ENCODE measurements around the gene RB1. TPM values are rescaled to one million over a fixed set of nuclear protein-coding genes. Genes with fewer than 3 reads are reported as not detected.

Gene RB1
- total and polyA plus RNA-seq, 9 of the 15 experiments (the other 6 are each of a cell fraction or from before 2014, with no cell fraction given) = 5.0 to 23.8 (median 17.9) TPM

DNA sequence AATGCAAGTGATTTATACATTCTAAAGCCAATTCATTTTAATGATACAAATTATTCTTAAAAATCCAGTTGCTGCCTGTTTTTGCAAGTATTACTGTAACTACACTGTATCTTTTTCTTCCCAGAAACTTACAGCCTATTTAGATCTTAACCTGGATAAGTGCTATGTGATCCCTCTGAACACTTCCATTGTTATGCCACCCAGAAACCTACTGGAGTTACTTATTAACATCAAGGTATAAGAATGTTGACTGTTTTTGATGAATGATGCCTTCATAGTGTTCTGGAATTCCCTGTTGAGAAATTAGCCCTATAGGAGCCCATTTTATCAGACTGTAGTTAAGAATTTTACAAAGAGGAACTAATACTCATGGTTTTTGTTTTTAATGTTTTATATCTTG is 45.5 kb upstream of the RB1 start (continued):
- TF ChIP-seq NFE2L1 (tag; IDR thresholded peaks at IDR 0.05; ENCODE audit: borderline replicate concordance, low read depth) (no peak), CBFA2T3 (IDR thresholded peaks at IDR 0.05) (no peak), KDM2B (CRISPR knock-in tag; IDR thresholded peaks at IDR 0.05) (no peak), ZC3H11A (IDR thresholded peaks at IDR 0.05; ENCODE audit: low read depth, low read length) (no peak), IRF2 (CRISPR knock-in tag; IDR thresholded peaks at IDR 0.05) (no peak), RFX1 (IDR thresholded peaks at IDR 0.05) (no peak), ZNF263 (CRISPR knock-in tag; IDR thresholded peaks at IDR 0.05; ENCODE audit: borderline replicate concordance) (no peak)

- DNase-seq (ENCODE audit: extremely low read depth in 1 of 4, low spot score in 3 of 4) (no peak), FAIRE-seq (no peak), ATAC-seq (no peak)
- Histone ChIP-seq H3K79me2 (ENCODE audit: control insufficient read depth, insufficient read depth, low read length) (no peaks in the 10 kb centered on the region), H3K9ac (ENCODE audit: insufficient read depth in 1 of 2, low read depth in 2 of 2, low read length in 2 of 2) (no peak overlapping the region), H3K4me2 (ENCODE audit: insufficient read depth, low read length) (no peak overlapping the region), H3K27me3 (ENCODE audit: control insufficient read depth in 2 of 2, insufficient read depth in 2 of 2, low read length in 2 of 2) (no peaks in the 10 kb centered on the region), H3K4me3 (no peak overlapping the region), H3K36me3 (ENCODE audit: control insufficient read depth, insufficient read depth, low read length) (peaks cover 55% of the 10 kb centered on the region), H3K4me1 (replicated peaks in 1 of 2; ENCODE audit: control insufficient read depth in 2 of 2, insufficient read depth in 2 of 2, low read length in 2 of 2) (no peaks in the 10 kb centered on the region), H3K27ac (ENCODE audit: extremely low read depth, low read depth, low read length) (no peak overlapping the region), H2AFZ (ENCODE audit: low read depth, low read length) (no peak overlapping the region), H3K9me1 (ENCODE audit: control insufficient read depth, insufficient read depth, low read length) (no peaks in the 10 kb centered on the region), H4K20me1 (replicated peaks; ENCODE audit: control insufficient read depth, insufficient read depth, low read length) (no peaks in the 10 kb centered on the region), H3K9me3 (replicated peaks; ENCODE audit: control insufficient read depth, insufficient read depth, low read depth, low read length) (no peaks in the 10 kb centered on the region)
- in situ Hi-C loops (cut with MboI) (no loop called here), intact Hi-C loops (cut with micrococcal nuclease) (no loop called here)
- ChIA-PET CTCF (ENCODE audit: low intra/inter-chr PET ratio) (no interaction called here), POLR2A (interaction anchor here (0.6 kb wide), 1 partner anchor 47 kb away, joined by 3 read pairs; no protein-coding TSS in a partner anchor)
- no TSS peak for BruUV-seq (replicated peaks)
- 98% methylated on average over 3 of the region's 3 CpGs for WGBS (ENCODE audit: insufficient coverage, low coverage, missing lambda C conversion rate)
- TF ChIP-seq, protein P1, sequence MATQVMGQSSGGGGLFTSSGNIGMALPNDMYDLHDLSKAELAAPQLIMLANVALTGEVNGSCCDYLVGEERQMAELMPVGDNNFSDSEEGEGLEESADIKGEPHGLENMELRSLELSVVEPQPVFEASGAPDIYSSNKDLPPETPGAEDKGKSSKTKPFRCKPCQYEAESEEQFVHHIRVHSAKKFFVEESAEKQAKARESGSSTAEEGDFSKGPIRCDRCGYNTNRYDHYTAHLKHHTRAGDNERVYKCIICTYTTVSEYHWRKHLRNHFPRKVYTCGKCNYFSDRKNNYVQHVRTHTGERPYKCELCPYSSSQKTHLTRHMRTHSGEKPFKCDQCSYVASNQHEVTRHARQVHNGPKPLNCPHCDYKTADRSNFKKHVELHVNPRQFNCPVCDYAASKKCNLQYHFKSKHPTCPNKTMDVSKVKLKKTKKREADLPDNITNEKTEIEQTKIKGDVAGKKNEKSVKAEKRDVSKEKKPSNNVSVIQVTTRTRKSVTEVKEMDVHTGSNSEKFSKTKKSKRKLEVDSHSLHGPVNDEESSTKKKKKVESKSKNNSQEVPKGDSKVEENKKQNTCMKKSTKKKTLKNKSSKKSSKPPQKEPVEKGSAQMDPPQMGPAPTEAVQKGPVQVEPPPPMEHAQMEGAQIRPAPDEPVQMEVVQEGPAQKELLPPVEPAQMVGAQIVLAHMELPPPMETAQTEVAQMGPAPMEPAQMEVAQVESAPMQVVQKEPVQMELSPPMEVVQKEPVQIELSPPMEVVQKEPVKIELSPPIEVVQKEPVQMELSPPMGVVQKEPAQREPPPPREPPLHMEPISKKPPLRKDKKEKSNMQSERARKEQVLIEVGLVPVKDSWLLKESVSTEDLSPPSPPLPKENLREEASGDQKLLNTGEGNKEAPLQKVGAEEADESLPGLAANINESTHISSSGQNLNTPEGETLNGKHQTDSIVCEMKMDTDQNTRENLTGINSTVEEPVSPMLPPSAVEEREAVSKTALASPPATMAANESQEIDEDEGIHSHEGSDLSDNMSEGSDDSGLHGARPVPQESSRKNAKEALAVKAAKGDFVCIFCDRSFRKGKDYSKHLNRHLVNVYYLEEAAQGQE (IDR thresholded peaks at IDR 0.05; ENCODE audit: borderline replicate concordance) = no peak
- TF ChIP-seq, protein P1 (CRISPR knock-in tag; IDR thresholded peaks at IDR 0.05; ENCODE audit: low read depth) = no peak
- no peak for TF ChIP-seq KDM4B (IDR thresholded peaks at IDR 0.05; ENCODE audit: borderline replicate concordance in 2 of 2, low read depth in 1 of 2)
- TF ChIP-seq ZNF280A (IDR thresholded peaks at IDR 0.05; ENCODE audit: low read depth, partially characterized antibody) = no peak
Observed at GRCh38 chr13:48258430-48258829, 45.1 kb upstream of the RB1 start.

Data from K562 (cell line).